IPS-NIHi7 (cell line): ENCODE data around the gene UBE2M.
"Not testable (repeated sequence)": the region's sequence is repeated elsewhere in the genome, so short reads cannot be mapped to it uniquely, and the experiment has no call there.

Source experiments
- DNase-seq: peaks from one replicate; pipeline ENCODE4 v3.0.0; 2012; ENCODE audit warnings: mixed read lengths; ENCODE audit errors: extremely low spot score

The UBE2M gene

GRCh38 chr19:58513213-58513693 lies 45.2 kb downstream of the UBE2M start:
- no peak for DNase-seq

GRCh38 chr19:58511353-58512208 lies 46.8 kb downstream of the UBE2M start, which contains the start of gene SLC27A5:
TSS of gene SLC27A5 (minus strand) at chr19:58511992. CDS start at chr19:58511955, 37 bp downstream.
- DNase-seq, result no peak

GRCh38 chr19:58510084-58510862 lies 48.1 kb downstream of the UBE2M start:
- no peak for DNase-seq

GRCh38 chr19:58509731-58510083 lies 48.7 kb downstream of the UBE2M start:
- DNase-seq, result no peak

GRCh38 chr19:58507602-58508223 lies 50.7 kb downstream of the UBE2M start:
- DNase-seq, result not testable (repeated sequence)
